Brain microvascular endothelial cell (primary cell): ENCODE results near the gene SREBF2.
A peak's percentile ranks its signal among the peaks of the same experiment; 100 is the strongest.

Source experiments
- DNase-seq: peaks from one replicate; pipeline ENCODE4 v3.0.0-alpha.2; 2020
- H3K27ac ChIP-seq: fragments of 250-450 bp; sonication (Bioruptor Pico); 2 replicates; pipeline ENCODE4 v1.5.1; 2020; ENCODE audit warnings: mild to moderate bottlenecking, moderate library complexity
- H3K27me3 ChIP-seq: fragments of 250-450 bp; sonication (Bioruptor Pico); replicated peaks from 2 replicates; pipeline ENCODE4 v1.5.1; 2020; ENCODE audit warnings: mild to moderate bottlenecking
- H3K36me3 ChIP-seq: fragments of 250-450 bp; sonication (Bioruptor Pico); replicated peaks from 2 replicates; pipeline ENCODE4 v1.5.1; 2020; ENCODE audit warnings: mild to moderate bottlenecking
- H3K4me3 ChIP-seq: 2 replicates; pipeline ENCODE4 v1.5.1; 2011; ENCODE audit warnings: low read depth, mild to moderate bottlenecking, control low read depth, low read length, moderate library complexity
- CTCF ChIP-seq: IDR thresholded peaks from 2 replicates; pipeline ENCODE4 v1.5.1; 2011; ENCODE audit warnings: low read depth, mild to moderate bottlenecking, moderate library complexity, low read length, control low read depth, inconsistent platforms; ENCODE audit errors: missing control alignments
- in situ Hi-C: cut with HindIII; loops from 2 replicates; pipeline ENCODE4 v1.10.0; 2017; ENCODE audit warnings: low sequenced_read_pairs, low pct_ligation_motif_present

The SREBF2 gene

GRCh38 chr22:41857155-41857859 lies 24.4 kb downstream of the SREBF2 start:
- H3K4me3 ChIP-seq: no peak overlapping the region
- DNase-seq: peak; percentile 41
- in situ Hi-C loops: no loop called here
- H3K36me3 ChIP-seq: no peaks in the 10 kb centered on the region
- no peak overlapping the region for H3K27ac ChIP-seq
- H3K27me3 ChIP-seq: no peaks in the 10 kb centered on the region
- TF ChIP-seq CTCF: peak; percentile 82

GRCh38 chr22:41857860-41858199 lies 24.9 kb downstream of the SREBF2 start:
- no peaks in the 10 kb centered on the region for H3K27me3 ChIP-seq
- H3K27ac ChIP-seq: no peak overlapping the region
- no peak overlapping the region for H3K4me3 ChIP-seq
- in situ Hi-C loops: no loop called here
- no peak for TF ChIP-seq CTCF
- DNase-seq: no peak
- H3K36me3 ChIP-seq: no peaks in the 10 kb centered on the region

- H3K27ac ChIP-seq: peak overlapping the region; percentile 18
- no peak for TF ChIP-seq CTCF
- no peaks in the 10 kb centered on the region for H3K27me3 ChIP-seq
- no peak overlapping the region for H3K4me3 ChIP-seq
- no peak for DNase-seq
- peaks cover 4% of the 10 kb centered on the region for H3K36me3 ChIP-seq
- in situ Hi-C loops: no loop called here
Observed at GRCh38 chr22:41862160-41862529, 29.2 kb downstream of the SREBF2 start.

- no peak for DNase-seq
- in situ Hi-C loops: no loop called here
- no peak for TF ChIP-seq CTCF
Observed at GRCh38 chr22:41862530-41863266, 29.8 kb downstream of the SREBF2 start.

GRCh38 chr22:41863472-41863871 lies 30.6 kb downstream of the SREBF2 start:
- in situ Hi-C loops: no loop called here
- no peak overlapping the region for H3K27ac ChIP-seq
- no peak for DNase-seq

More at GRCh38 chr22:41862530-41863266, 29.8 kb downstream of the SREBF2 start:
- no peak overlapping the region for H3K4me3 ChIP-seq
- H3K36me3 ChIP-seq: peaks cover 8% of the 10 kb centered on the region
- H3K27me3 ChIP-seq: no peaks in the 10 kb centered on the region
- peak overlapping the region; percentile 18 for H3K27ac ChIP-seq

More at GRCh38 chr22:41863472-41863871, 30.6 kb downstream of the SREBF2 start:
- no peak for TF ChIP-seq CTCF
- H3K27me3 ChIP-seq: no peaks in the 10 kb centered on the region
- H3K4me3 ChIP-seq: no peak overlapping the region
- H3K36me3 ChIP-seq: peaks cover 14% of the 10 kb centered on the region
